Right renal cortex interstitium (tissue), 3 donors: Measurements from ENCODE around the gene KCND3. TPM values are rescaled to one million over a fixed set of nuclear protein-coding genes. Genes with fewer than 3 reads are reported as not detected.

Source experiments
- DNase-seq, 3 donors: peaks; one replicate each; pipeline ENCODE4 v3.0.0-alpha.2; 2013; ENCODE audit warnings: low read depth in 3 of 3, low spot score in 2 of 3
- polyA plus RNA-seq, 3 donors: library from polyadenylated mRNA; unstranded; fragments of 120-200 nt; gene quantifications; one replicate each; pipeline ENCODE4 v1.2.1, GENCODE V29; 2013; ENCODE audit not compliant: insufficient read length in 3 of 3

The KCND3 gene
- polyA plus RNA-seq, 3 donors = 1.2 to 1.7 (median 1.3) TPM

GRCh38 chr1:111990026-111990877, 784 bp upstream of the KCND3 start:
- no peak for DNase-seq

DNA sequence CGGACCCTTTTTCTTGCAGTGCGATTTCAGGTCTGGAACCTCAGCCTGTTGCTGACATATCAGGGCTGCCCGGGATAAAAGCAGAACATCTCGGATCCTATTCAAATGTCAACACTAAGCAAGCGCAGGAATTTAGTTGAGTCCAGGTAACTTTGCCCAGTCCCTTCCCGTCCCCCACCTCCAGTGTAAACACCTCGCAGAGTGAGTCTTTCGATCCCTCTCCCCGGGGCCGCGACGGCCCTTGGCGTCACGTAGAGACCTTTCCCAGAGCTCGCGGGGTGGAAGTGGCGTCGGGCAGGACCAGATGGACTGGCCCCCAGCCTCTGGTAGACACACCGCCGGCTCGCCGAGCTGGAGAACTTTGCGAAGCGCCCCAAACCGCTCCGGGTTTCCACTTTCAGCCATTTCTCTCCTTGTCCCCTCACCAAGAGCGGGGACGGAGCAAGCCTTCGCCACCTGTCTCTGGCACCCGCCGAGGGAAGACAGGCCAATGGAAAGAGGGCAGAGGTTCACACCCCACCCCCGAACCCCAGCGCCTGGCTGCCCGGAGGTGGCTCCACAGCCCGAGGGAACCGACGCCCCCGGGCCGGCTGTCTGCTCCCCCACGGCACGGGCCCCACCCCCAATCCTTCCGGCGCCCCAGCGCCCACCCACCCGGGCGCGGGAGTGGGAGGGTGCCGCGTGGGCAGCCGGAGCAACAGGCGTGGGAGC, 570 bp downstream of the KCND3 start:
- DNase-seq = no peak

DNA sequence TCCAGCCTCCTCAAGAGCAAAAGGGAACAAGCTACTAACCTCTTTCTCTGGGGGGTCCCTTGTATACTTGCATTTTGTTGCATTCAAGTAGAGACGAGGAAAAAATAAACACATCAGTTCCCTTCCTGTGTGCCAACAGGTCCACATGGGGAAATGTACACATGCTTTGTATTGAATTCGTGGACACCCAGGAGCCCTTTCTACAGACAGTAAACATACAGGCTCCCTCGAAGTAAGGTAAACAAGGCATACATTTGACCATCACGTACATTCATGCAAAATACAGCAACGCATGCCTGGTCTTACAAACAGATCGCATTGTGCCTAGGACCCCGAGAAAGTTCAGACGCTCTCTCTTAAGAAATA, 1.1 kb downstream of the KCND3 start:
- no peak for DNase-seq

DNA sequence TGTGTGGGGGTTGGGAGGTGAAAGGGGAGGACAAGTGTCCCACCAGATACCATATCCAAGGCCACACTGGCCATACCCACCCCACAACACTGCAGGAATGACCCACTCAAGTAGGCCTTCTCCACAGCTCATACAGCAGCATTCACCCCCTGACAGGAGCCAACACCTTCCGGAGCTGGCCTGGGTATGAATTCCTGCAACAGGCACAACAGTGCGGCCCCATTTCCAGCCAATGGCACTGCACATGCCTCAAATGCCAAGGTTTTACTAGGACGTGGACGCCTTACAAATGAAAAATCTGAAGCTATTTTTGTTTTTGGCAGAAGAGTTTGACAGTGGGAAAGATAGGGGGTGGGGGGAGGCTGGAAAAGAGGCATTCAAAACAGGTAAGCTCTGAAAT, 2.0 kb downstream of the KCND3 start:
- no peak for DNase-seq

GRCh38 chr1:111983500-111983899, 6.0 kb downstream of the KCND3 start:
- DNase-seq = no peak

DNA sequence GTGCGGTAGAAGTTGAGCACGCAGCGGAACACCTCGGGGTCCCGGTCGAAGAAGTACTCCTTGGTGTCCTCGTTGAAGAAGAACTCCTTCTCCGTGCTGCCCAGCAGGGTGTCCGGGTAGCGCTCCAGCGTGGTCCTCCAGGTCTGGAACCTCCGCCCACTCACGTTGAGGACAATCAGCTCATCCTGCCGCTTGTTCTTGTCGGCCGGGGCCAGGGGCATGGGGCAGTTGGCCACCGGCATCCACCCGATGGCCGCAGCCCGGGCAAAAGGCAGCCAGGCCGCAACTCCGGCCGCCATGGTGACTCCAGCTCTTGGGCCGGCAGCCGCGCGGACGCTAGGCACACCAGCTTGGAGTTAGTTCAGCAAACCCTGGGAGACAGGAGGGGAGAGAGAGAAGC, 7.0 kb downstream of the KCND3 start:
- DNase-seq = no peak

DNA sequence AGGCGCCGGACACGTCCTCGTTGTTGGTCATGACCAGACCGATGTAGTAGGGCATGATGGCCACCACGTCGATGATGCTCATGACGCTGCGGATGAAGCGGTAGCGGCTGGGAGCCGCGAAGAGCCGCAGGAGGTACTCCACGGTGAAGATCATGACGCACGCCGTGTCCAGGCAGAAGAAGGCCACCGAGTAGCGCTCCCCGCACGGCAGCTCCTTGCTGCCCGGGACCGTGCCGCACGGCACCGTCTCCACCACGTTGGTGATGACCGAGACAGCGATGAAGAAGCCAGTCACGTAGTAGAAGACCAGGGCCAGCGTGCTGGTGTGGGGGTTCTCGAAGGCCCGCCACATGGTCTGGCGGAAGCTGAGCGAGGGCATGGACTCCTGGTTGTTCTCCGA, 7.6 kb downstream of the KCND3 start:
- no peak for DNase-seq

GRCh38 chr1:111981090-111981489, 8.4 kb downstream of the KCND3 start:
- no peak for DNase-seq

DNA sequence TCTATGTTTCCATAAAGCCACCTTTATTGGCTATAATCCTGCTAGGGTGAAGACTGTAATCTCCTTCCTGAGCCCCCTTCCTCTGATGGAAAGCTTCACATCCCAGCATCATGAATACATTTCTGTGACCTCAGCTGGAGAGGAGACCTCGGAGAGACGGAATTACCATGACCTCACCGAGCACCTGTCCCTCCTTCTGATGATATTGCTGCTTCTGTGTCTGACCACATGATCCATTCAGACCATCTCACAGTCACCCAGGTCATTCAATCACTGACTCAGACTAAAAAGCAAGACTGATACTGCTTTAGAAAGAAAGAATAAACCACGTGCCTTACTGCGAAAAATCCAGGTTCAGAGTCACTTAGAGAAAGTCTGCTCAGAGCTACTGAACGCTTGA, 8.8 kb downstream of the KCND3 start:
- no peak for DNase-seq

DNA sequence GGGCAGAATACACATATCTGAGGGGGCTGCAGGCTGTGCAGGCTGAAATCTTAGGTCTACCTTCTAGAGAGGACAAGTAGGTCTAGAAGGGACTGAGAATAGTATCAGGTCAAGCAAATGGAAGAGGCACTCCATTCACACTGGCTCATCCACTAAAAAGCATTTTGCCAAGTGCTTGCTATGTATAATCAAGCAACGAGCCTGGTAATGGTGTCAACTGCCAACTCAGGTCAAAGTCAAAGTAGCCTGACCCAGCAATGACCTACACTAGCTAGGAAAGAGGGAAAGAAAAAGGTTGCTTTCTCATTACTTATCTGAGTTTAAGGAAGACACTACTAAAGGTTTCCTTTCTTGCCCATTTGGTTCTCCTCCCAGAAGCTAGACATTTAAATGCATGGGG, 10.8 kb downstream of the KCND3 start:
- DNase-seq = no peak

- no peak for DNase-seq
Measured at GRCh38 chr1:111977378-111977777, 12.1 kb downstream of the KCND3 start.

DNA sequence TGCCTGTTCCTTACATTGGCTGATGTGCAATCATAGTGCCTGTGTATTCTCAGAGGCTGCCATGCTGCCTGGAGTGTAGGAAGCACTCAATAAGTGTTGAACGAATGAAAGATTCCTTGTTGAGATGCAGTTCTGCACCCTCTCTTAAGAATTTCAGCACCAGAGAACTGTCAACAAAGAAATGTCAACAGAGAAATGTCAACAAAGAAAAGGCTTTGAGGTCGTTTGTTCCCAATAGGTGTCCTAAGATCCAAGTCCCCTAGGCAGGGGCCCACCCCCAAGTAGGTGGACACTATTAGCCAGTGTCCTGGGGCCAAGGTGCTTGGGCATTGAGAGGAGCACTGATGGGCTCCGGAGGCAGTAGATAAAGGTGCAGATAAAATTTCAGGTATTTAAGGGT, 12.6 kb downstream of the KCND3 start:
- no peak for DNase-seq

- DNase-seq = no peak
Measured at GRCh38 chr1:111976332-111976731, 13.1 kb downstream of the KCND3 start.

DNA sequence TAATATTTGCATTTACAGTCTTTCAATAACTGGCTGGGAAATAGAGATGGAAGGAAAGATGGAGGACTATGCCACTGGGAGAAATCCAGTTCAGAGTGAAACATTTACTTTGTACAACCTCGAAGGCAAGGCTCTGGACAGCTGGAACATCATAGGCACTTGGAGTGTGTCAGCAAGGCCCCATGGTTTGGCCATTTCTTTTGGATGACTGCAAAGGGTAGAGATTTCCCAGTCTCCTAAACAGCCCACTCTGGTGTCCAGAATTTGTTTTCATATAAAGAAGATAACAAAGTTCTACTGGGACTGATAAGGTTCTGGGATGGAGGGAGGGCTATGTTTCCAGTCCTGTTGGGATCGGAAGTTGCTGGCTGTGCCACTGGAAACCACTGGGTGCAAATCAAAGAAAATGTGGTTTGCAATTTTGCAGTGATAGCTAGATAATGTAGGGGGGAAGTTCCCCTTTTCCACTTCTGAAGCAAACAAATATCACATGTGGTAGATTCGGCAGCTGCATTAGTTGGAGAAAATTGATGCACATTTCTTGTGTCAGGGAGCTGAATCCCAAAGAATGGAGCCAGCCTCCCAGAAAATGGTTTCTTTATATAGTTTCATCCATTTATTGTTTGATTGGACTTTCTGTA, 16.2 kb downstream of the KCND3 start:
- no peak for DNase-seq

GRCh38 chr1:111971396-111971795, 18.1 kb downstream of the KCND3 start:
- DNase-seq = no peak

GRCh38 chr1:111968511-111968910, 21.0 kb downstream of the KCND3 start:
- no peak for DNase-seq

GRCh38 chr1:111967886-111968285, 21.6 kb downstream of the KCND3 start:
- no peak for DNase-seq

- DNase-seq = no peak
Measured at GRCh38 chr1:111967067-111967690, 22.3 kb downstream of the KCND3 start.

DNA sequence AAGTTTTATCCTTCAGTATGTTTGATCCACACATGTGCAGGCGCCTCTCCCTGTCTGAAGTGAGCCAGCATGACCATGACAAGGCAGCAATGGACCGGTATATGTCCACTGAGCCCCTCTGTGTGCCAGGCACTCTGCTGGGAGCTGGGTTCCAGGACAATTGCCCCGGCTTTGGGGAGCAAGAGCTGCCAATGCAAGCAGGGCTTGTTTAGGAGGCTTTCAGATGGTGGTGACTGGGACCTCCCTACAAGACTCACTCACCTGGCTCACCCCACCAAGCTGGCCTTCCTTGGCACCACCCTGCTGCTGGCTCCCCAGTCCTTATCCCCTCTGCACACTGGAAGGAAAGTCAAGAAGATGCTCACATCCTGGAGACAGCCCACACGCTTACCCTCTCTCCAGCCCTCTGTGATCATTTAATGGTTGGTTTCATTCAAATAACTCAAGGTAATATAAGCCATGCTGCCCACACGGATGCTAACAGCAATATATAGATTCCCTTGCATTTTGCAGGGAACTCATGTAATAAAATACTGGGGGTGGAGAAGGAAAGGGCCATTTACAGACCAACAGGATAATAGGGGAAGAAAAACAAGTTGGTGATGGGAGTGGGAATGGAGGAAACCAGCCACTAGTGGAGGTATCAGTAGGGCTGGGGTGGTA, 23.6 kb downstream of the KCND3 start:
- DNase-seq = no peak

GRCh38 chr1:111963985-111964738, 25.3 kb downstream of the KCND3 start:
- DNase-seq = no peak
